Measurements from ENCODE around the gene ABCD2.
"Not testable (repeated sequence)": the region's sequence is repeated elsewhere in the genome, so short reads cannot be mapped to it uniquely, and the experiment has no call there.

Gene ABCD2

DNA sequence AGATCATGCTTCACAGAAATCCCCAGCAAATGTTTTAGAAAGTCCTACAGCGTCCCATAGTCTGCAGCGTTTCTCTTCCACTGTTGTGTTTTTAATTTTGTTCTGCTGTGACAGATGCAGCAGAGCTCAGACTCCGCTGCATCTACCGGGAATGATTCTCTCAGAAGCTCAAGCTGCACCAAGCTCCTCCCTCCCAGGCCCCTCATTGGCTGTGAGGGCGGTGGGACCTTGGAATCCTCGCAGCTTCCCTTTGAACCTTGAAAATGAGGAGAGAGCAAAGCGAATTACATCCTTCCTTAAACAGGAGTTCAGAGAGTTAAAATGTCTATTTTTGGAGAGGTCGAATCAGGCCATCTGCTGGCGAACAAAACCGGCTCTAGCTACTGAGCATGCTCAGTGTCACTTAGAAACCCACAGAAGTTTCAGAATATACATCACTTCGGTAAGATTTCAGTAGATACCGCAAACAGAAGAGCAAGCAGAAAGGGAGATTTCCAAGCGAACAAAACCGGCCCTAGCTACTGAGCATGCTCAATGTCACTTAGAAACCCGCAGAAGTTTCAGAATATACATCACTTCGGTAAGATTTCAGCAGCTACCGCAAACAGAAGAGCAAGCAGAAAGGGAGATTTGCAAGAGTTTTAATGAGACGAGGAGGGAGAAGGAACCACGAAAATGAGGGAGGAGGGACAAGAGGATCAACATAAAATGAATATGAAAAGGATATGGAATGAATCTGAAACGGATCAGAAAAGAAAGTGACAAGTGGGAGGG, at the start of gene ABCD2:
Gene ABCD2, minus strand, starts transcription at position 144 of the 774 bp plus-strand sequence. CDS start 188 bp downstream, outside the sequence.
- DNase-seq = peak; percentile 71

- no peak for DNase-seq
Measured at GRCh38 chr12:39660101-39660500, 40.5 kb upstream of the ABCD2 start.

DNA sequence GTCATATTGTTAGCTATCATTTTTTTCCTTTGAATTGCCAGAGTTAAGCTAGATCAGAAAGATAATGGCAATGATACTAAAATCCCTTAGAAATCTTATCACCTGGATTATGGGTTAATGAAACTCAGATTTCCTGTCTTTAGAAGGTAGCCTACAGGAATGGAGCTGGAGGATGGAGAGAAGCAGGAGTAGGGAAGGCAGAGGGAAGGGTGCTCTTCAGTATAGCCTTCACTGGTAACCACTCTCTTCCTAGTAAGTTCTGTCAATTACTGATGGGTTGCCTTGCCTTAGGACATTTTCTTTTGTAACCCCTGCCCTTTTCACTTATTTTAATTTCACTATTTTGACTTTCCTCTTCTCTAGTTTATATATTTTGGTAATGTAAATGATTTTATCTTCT, 27.8 kb upstream of the ABCD2 start:
- DNase-seq = no peak

DNA sequence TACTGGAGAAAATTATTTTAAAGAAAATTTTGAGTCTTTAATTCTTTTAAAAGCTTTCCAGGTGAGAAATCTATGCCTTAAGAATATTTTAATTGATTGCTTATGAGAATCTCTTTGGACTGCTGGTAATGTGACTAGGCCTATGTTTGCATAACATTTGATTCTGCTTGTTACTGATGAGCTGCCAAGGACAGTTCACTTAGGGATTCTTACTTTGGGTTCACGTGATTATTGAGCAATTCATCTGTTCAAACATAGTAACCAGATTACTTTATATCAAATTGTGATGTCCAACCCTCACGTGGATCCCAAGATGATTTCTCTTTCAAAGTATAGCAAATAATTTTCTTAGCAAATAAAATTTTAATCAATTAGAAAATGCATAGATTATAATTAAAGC, 27.4 kb upstream of the ABCD2 start:
- DNase-seq = no peak

GRCh38 chr12:39643052-39643451, 23.4 kb upstream of the ABCD2 start:
- no peak for DNase-seq

GRCh38 chr12:39638840-39639239, 19.2 kb upstream of the ABCD2 start:
- DNase-seq = no peak

GRCh38 chr12:39638178-39638577, 18.6 kb upstream of the ABCD2 start:
- no peak for DNase-seq

DNA sequence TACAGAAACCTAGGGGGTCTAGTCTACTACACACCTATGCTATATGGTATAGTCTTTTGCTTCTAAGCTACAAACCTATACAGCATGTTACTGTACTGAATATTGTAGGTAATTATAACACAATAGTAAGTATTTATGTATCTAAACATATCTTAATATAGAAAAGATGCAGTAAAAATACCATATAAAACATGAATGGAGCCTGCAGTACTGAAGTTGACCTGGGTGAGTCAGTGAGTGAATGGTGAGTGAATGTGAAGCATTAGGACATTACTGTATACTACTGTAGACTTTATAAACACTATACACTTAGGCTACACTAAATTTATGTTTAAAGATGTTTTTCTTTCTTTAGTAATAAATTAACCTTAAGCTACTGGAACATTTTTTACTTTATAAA, 13.1 kb upstream of the ABCD2 start:
- no peak for DNase-seq

GRCh38 chr12:39628836-39629235, 9.2 kb upstream of the ABCD2 start:
- no peak for DNase-seq

- DNase-seq = no peak
Measured at GRCh38 chr12:39627914-39628313, 8.3 kb upstream of the ABCD2 start.

- DNase-seq = no peak
Measured at GRCh38 chr12:39626033-39626814, 6.6 kb upstream of the ABCD2 start.

DNA sequence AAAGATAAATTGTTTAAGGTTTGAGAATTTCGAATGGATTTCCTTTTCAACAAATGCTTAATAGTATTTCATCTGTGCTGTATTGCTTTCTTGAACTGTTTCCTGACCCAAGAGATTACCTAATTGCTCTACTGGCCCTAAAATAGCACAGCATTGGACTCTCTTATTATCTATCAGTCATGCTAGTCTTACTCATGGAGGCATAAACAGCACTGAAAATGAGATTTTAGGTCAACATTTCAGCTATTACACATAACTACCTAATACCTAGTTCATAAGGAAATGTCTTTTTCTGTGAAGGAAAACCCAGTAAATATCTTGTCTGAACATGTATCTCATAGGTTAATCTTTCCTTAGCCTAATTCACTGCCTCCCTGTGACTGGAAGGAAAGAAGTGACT, 4.3 kb upstream of the ABCD2 start:
- DNase-seq = no peak

- not testable (repeated sequence) for DNase-seq
Measured at GRCh38 chr12:39623160-39623559, 3.6 kb upstream of the ABCD2 start.

- no peak for DNase-seq
Measured at GRCh38 chr12:39622306-39622705, 2.7 kb upstream of the ABCD2 start.

DNA sequence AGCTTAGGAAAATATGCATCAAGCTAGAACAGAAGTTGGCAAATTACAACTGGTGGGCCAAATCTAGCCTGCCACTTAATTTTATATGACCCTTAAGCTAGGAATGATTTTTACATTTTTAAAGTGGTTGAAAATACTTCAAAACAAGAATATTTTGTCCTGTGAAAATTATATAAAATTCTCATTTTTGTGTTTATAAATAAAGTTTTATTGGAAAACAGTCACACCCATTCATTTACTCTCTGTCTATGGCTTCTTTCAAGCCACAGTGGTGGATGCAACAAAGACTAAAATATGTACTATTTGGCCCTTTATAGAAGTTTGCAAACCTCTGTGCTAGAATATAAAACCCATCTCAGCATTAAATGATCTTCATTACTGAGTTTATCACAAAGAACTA, 2.1 kb upstream of the ABCD2 start:
- no peak for DNase-seq

DNA sequence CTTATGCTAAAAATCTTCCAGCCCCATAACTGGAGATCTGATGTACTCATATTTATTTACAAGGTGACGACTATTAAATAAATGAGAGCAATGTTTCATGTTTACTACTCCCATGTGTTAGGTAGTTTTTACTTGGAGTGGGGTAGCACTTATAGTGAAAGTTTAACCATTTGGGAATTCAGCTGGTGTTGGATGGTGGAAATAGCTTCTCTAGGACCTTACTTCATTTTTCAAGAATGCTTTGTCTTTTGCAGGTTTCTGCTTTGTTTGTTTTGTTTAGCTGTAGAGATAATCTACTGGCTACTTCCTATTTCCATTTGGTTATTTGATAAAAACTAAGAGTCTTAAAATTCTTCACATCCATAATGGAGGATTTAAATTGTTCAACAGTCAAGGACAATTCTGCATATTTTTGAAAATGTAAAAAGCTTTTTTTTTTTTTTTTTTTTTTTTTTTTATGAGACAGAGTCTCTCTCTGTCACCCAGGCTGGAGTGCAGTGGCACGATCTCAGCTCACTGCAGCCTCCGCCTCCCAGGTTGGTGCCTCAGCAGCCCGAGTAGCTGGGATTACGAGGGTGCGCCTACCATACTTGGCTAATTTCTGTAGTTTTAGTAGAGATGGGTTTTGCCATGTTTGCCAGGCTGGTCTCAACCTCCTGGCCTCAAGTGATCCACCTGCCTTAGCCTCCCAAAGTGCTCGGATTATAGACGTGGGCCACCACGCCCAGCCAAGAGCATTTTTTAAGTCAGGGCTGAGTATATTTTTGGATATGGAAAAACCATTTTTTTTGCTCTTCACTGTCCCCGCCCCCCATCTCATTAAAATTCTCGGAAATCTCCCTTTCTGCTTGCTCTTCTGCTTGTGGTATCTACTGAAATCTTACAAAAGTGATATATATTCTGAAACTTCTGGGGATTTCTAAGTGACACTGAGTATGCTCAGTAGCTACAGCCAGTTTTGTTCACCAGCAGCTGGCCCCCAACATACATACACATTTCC, 1.4 kb upstream of the ABCD2 start:
- peak; percentile 5 for DNase-seq

DNA sequence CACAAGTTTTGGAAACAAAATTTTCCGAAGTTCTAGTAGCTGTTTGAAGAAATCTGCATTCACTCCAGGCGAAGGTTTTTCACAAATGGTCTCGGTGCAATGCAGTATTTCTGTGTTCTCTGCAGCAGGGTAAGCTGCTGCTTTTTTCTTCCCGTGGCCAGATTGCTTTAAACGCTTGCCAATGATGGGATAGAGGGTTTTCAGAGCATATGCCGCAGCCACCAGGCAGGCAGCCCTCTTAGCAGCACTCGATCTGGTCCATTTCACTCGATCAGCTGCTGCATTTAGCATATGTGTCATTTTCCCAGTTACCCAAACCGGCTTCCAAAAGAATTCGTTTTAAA, 315 bp downstream of the ABCD2 start:
- DNase-seq = peak; percentile 60

DNA sequence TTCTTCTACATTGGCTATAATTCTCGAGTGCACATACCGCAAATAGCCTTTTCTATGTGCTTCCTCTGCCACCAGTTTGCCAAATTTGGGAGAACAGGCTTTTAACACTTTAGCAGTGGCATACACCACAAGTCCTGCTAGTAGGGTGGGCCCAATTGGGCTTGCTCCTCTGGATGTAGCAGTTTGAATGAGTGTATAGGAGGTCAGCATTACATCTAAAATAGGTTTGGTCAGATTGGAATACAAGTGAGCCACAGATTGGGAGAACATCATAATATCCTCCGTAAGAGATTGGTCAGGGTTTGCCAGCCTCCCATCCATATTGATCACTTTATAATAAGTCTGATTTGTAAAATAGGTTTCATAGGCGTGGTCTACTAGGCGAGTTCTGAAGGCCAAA, 902 bp downstream of the ABCD2 start:
- DNase-seq = no peak

DNA sequence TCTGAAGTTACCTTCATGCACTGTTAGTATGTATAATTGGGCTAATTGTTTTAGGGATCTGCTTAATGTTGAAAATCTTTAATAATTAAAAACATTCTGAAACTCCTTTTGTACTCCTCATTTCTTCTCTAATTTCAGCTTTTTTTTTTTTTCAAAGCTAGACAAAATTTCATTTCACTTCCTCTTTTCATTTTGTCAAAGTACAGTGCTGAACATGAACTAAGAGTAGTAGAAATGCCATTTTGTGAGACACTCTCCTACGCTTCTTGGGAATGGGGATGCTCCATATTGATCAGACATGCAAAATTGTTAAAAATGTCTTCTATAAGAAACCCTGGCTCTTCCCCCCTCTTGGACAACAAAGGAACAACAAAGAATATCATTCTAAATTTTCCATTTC, 1.7 kb downstream of the ABCD2 start:
- no peak for DNase-seq

- DNase-seq = no peak
Measured at GRCh38 chr12:39616666-39617065, 2.9 kb downstream of the ABCD2 start.

GRCh38 chr12:39616251-39616650, 3.4 kb downstream of the ABCD2 start:
- no peak for DNase-seq

DNA sequence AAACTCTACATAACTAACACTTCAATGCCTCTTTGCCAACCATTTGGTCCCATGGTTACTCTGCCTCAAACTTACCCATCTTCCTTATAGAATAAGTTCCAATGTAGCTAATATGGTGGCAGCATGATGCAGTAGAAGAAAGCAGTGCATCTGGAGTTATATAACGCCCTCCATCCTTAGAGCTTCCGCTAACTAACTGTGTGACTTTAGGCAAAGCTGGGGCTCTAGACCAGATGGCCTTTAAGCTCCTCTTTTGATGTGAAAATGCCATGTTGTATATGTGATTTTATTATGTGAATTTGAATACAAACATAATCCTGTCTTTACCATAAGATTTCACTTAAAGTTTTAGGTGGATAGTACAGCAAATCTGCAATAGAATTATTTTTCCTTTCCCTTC, 6.1 kb downstream of the ABCD2 start:
- no peak for DNase-seq

DNA sequence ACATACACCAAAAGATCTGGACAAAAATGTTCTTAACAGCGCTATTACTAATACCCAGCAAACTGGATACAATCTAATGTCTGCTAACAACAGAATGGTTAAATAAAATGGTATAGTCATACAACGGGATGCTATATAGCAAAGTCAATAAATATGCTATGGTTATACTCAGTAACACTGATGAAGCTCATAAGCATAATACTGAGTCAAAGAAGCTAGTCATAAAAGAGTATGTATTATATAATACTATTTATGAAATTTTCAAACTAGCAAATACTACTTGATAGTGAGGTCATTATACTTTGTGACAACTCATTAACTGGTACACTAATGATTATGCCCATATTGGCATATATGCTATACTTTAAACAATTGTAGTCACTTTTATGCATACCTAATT, 7.4 kb downstream of the ABCD2 start:
- DNase-seq = no peak

All from kidney glomerular epithelial cell (primary cell).